K562 (cell line): ENCODE results near the gene RIC3. TPM values are rescaled to one million over a fixed set of nuclear protein-coding genes. Genes with fewer than 3 reads are reported as not detected.
A peak's percentile ranks its signal among the peaks of the same experiment; 100 is the strongest.

Experiments
- ATAC-seq: fragments of 200-7000 bp; cut with Tn5 transposase; 3 replicates; pipeline ENCODE4 v1.9.1; 2020; ENCODE audit warnings: moderate library complexity
- BruUV-seq: library from RNA; stranded (reverse); fragments of 400-500 nt; replicated peaks from 2 replicates; lab custom pipeline; 2021; lab: Mats Ljungman, UMichigan
- CTCF ChIA-PET: fragments of 300-600 bp; formaldehyde crosslinking; extraction: SDS; loops from one replicate; lab custom pipeline; 2021; ENCODE audit warnings: low intra/inter-chr PET ratio; lab: Yijun Ruan, JAX
- POLR2A ChIA-PET: fragments of 300-600, 350-650 bp; sonication (Branson Sonifier 250); formaldehyde crosslinking; extraction: SDS; loops from one replicate; lab custom pipeline; 2021; ENCODE audit warnings: antibody characterized with exemption, inconsistent platforms; lab: Yijun Ruan, JAX
- DNase-seq, 4 experiments: peaks; one replicate each; pipeline versions ENCODE4 v3.0.0 to v3.0.0-alpha.2; 2011 to 2018; ENCODE audit warnings: low spot score in 3 of 4, mixed read lengths in 3 of 4; ENCODE audit errors: extremely low read depth in 1 of 4
- FAIRE-seq: peaks from 2 replicates; lab custom pipeline; 2011; peaks lifted over from hg19 to GRCh38; lab: Jason Lieb, UNC
- H2AFZ ChIP-seq: 2 replicates; pipeline ENCODE4 v1.6.0; 2011; ENCODE audit warnings: low read depth, low read length, control low read depth, inconsistent platforms
- H3K27ac ChIP-seq: fragments of 200-600 bp; 3 replicates; pipeline ENCODE4 v1.8.0; 2011; ENCODE audit warnings: low read depth, mild to moderate bottlenecking, control low read depth, inconsistent platforms, low read length, moderate library complexity, mixed read lengths; ENCODE audit errors: extremely low read depth
- H3K27me3 ChIP-seq, 2 experiments: fragments of 300-600 bp in 1 of 2; 2 replicates in 1 of 2; 3 replicates in 1 of 2; pipeline versions ENCODE4 v1.6.0 to v1.8.0; 2011; ENCODE audit warnings: inconsistent platforms in 2 of 2, low read length in 2 of 2, mild to moderate bottlenecking in 1 of 2, mixed read lengths in 1 of 2, moderate library complexity in 1 of 2; ENCODE audit not compliant: control insufficient read depth in 2 of 2, insufficient read depth in 2 of 2
- H3K36me3 ChIP-seq: fragments of 300-600 bp; 3 replicates; pipeline ENCODE4 v1.8.0; 2011; ENCODE audit warnings: mild to moderate bottlenecking, low read length, inconsistent platforms; ENCODE audit not compliant: control insufficient read depth, insufficient read depth
- H3K4me1 ChIP-seq, 2 experiments: fragments of 200-600 bp in 1 of 2; replicated peaks in 1 of 2; 2 replicates in 1 of 2; 3 replicates in 1 of 2; pipeline versions ENCODE4 v1.5.1 to v1.8.0; 2011; ENCODE audit warnings: inconsistent platforms in 2 of 2, low read length in 2 of 2, mild to moderate bottlenecking in 1 of 2, mixed read lengths in 1 of 2, moderate library complexity in 1 of 2; ENCODE audit not compliant: control insufficient read depth in 2 of 2, insufficient read depth in 2 of 2
- H3K4me2 ChIP-seq: 2 replicates; pipeline ENCODE4 v1.6.1; 2011; ENCODE audit warnings: low read length, control low read depth, inconsistent platforms, mixed read lengths; ENCODE audit not compliant: insufficient read depth
- H3K4me3 ChIP-seq: fragments of 200-600 bp; sonication (generic), shearing (Covaris generic); 2 replicates; pipeline ENCODE4 v1.5.1; 2016; ENCODE audit warnings: control low read depth, inconsistent platforms
- H3K79me2 ChIP-seq: fragments of 200-600 bp; 3 replicates; pipeline ENCODE4 v1.8.0; 2011; ENCODE audit warnings: low read length, inconsistent platforms; ENCODE audit not compliant: control insufficient read depth, insufficient read depth
- H3K9ac ChIP-seq, 2 experiments: 2 replicates each; pipeline versions ENCODE4 v1.6.0 to v1.6.1; 2011; ENCODE audit warnings: low read depth in 2 of 2, low read length in 2 of 2, control low read depth in 1 of 2, inconsistent platforms in 1 of 2, mild to moderate bottlenecking in 1 of 2, mixed read lengths in 1 of 2; ENCODE audit not compliant: insufficient read depth in 1 of 2
- H3K9me1 ChIP-seq: one replicate; pipeline ENCODE4 v1.6.0; 2011; ENCODE audit warnings: inconsistent platforms, mild to moderate bottlenecking, low read length, moderate library complexity; ENCODE audit not compliant: control insufficient read depth, insufficient read depth
- H3K9me3 ChIP-seq: replicated peaks from 2 replicates; pipeline ENCODE4 v1.5.1; 2011; ENCODE audit warnings: low read depth, low read length, inconsistent platforms; ENCODE audit not compliant: control insufficient read depth, insufficient read depth
- H4K20me1 ChIP-seq: replicated peaks from 2 replicates; pipeline ENCODE4 v1.6.1; 2011; ENCODE audit warnings: low read length, inconsistent platforms, mixed read lengths; ENCODE audit not compliant: control insufficient read depth, insufficient read depth
- LARP7 ChIP-seq: fragments of 450-650 bp; IDR thresholded peaks from 2 replicates; pipeline ENCODE4 v1.6.1; 2016
- MIER1 ChIP-seq: fragments of 450-650 bp; IDR thresholded peaks from 2 replicates; pipeline ENCODE4 v1.6.1; 2016; ENCODE audit warnings: antibody characterized with exemption, mild to moderate bottlenecking, low read depth
- MTA2 ChIP-seq: fragments of 450-650 bp; IDR thresholded peaks from 2 replicates; pipeline ENCODE4 v1.6.1; 2016; ENCODE audit warnings: low read depth
- NCOA1 ChIP-seq: fragments of 450-650 bp; IDR thresholded peaks from 2 replicates; pipeline ENCODE4 v1.6.1; 2016; ENCODE audit warnings: low read depth
- PHF20 ChIP-seq: fragments of 450-650 bp; IDR thresholded peaks from 2 replicates; pipeline ENCODE4 v1.6.1; 2018; ENCODE audit not compliant: partially characterized antibody
- PRDM10 ChIP-seq: fragments of 450-650 bp; IDR thresholded peaks from 2 replicates; pipeline ENCODE4 v1.6.1; 2018; ENCODE audit not compliant: partially characterized antibody
- STAT5B ChIP-seq: fragments of 250-450 bp; sonication (Bioruptor Pico); IDR thresholded peaks from 2 replicates; pipeline ENCODE4 v1.8.0; 2021; ENCODE audit warnings: mild to moderate bottlenecking, inconsistent platforms
- ZNF121 ChIP-seq: sonication (generic); formaldehyde crosslinking; conservative IDR thresholded peaks from 2 replicates; pipeline ENCODE4 v1.8.0; 2022; ENCODE audit warnings: missing genetic modification reagents
- ZNF696 ChIP-seq: fragments of 250-450 bp; sonication (Bioruptor Pico); conservative IDR thresholded peaks from 2 replicates; pipeline ENCODE4 v1.4.0; 2020; ENCODE audit warnings: mild to moderate bottlenecking, moderate library complexity
- WGBS: fragments of 100-300 bp; shearing (Covaris generic); methylation state at CpG from one replicate; pipeline ENCODE4 v1.1.6; 2016; ENCODE audit warnings: low coverage, mixed read lengths; ENCODE audit not compliant: insufficient coverage; ENCODE audit errors: missing lambda C conversion rate; 5-methylcytosine and 5-hydroxymethylcytosine counted together
- in situ Hi-C: fragments of 300-500 bp; cut with MboI; formaldehyde crosslinking; loops from 4 replicates; pipeline ENCODE4 v1.15.0; 2018; ENCODE audit warnings: inconsistent platforms, mixed read lengths
- intact Hi-C: fragments of 100-400 bp; cut with micrococcal nuclease; formaldehyde crosslinking; loops from 2 replicates; pipeline ENCODE4 v1.14.2; 2022
- polyA plus RNA-seq, 8 experiments: library from polyadenylated mRNA; depleted of rRNA in 4 of 8; stranded (reverse) in 5 of 8; unstranded in 3 of 8; fragments of >200 nt; fragmentation: Nextera tagmentation in 2 of 8; fragmentation: Illumina TruSeq in 1 of 8; extraction: Ambion mirVana in 2 of 8; extraction: Trizol in 1 of 8; gene quantifications; 2 replicates each; pipeline versions ENCODE4 v1.2.1 to v1.2.3, GENCODE V29; 2011 to 2014; ENCODE audit warnings: inconsistent platforms in 1 of 8, missing spikeins in 1 of 8
- total RNA-seq, 7 experiments: library from RNA; depleted of rRNA in 6 of 7; stranded (reverse); fragments of >200 nt in 6 of 7; fragmentation: Illumina TruSeq in 2 of 7; extraction: Trizol in 2 of 7; gene quantifications; 2 replicates each; pipeline versions ENCODE4 v1.2.1 to v1.2.3, GENCODE V29; 2011 to 2021; ENCODE audit warnings: low replicate concordance in 1 of 7
- TF ChIP-seq, protein P1 (sequence below): fragments of 450-650 bp; IDR thresholded peaks from 2 replicates; pipeline ENCODE4 v1.7.1; 2018; ENCODE audit warnings: mild to moderate bottlenecking, low read depth; ENCODE audit not compliant: partially characterized antibody
- TF ChIP-seq, protein P2 (sequence below): sonication (generic); formaldehyde crosslinking; IDR thresholded peaks from 2 replicates; pipeline ENCODE4 v1.8.0; 2023; ENCODE audit warnings: missing genetic modification reagents, mild to moderate bottlenecking, borderline replicate concordance

RIC3 gene
- total and polyA plus RNA-seq, 9 of the 15 experiments (the other 6 are each of a cell fraction or from before 2014, with no cell fraction given) = 0.03 to 0.16 (median 0.05) TPM; not detected in 4

DNA sequence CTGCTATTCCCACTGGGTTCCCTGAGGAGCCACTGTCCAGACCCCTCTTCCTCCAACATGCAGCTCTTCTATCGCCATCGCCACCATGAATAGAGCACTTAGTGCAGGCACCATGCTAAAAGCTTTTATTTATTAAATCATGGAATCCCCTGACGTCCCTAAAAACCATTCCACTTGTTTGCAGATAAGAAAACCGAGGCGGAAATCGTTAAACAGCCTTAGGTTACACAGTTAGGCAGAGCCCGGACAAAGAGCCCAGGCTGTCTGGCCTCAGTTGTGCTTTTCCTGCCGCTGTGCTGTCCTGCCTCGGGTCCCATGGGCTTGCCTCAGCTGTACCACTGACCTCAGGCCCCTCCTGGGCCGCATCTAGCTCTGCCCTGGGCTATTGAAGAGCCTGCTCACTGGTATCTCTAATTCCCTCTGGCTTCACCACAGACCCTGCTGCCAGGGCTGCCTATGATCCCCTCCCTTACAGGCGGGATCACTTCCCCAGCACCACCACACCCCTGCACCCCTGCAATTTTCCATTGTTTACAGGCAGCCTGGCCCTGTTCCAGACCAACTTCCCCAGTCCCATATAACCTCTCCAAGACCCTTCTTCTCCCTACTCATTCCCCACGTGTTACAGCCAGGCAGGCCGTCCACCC is 100.8 kb downstream of the RIC3 start:
- POLR2A ChIA-PET = no interaction called here
- no TSS peak for BruUV-seq
- H2AFZ ChIP-seq = no peak overlapping the region
- in situ Hi-C loops = no loop called here
- no peak overlapping the region for H3K4me2 ChIP-seq
- DNase-seq (no peak), ATAC-seq (peak; percentile 16; the same call in 2 of the 3 replicates), FAIRE-seq (no peak)
- WGBS = under 1% methylated on average over 13 of the region's 13 CpGs
- H3K4me1 ChIP-seq = peaks cover 8 to 9% of the 10 kb centered on the region in 2 experiments; a peak in 2 of 5 replicates
- H3K4me3 ChIP-seq = no peak overlapping the region
- H3K79me2 ChIP-seq = no peaks in the 10 kb centered on the region
- no peak overlapping the region for H3K9ac ChIP-seq
- no peaks in the 10 kb centered on the region for H3K9me3 ChIP-seq
- peaks cover 16 to 66% of the 10 kb centered on the region in 2 experiments for H3K27me3 ChIP-seq
- intact Hi-C loops = no loop called here
- H4K20me1 ChIP-seq = peaks cover 8% of the 10 kb centered on the region
- CTCF ChIA-PET = no interaction called here
- no peaks in the 10 kb centered on the region for H3K36me3 ChIP-seq
- H3K27ac ChIP-seq = no peak overlapping the region
- no peaks in the 10 kb centered on the region for H3K9me1 ChIP-seq
- TF ChIP-seq PRDM10 = no peak
- TF ChIP-seq MIER1 = no peak
- TF ChIP-seq, protein P1, sequence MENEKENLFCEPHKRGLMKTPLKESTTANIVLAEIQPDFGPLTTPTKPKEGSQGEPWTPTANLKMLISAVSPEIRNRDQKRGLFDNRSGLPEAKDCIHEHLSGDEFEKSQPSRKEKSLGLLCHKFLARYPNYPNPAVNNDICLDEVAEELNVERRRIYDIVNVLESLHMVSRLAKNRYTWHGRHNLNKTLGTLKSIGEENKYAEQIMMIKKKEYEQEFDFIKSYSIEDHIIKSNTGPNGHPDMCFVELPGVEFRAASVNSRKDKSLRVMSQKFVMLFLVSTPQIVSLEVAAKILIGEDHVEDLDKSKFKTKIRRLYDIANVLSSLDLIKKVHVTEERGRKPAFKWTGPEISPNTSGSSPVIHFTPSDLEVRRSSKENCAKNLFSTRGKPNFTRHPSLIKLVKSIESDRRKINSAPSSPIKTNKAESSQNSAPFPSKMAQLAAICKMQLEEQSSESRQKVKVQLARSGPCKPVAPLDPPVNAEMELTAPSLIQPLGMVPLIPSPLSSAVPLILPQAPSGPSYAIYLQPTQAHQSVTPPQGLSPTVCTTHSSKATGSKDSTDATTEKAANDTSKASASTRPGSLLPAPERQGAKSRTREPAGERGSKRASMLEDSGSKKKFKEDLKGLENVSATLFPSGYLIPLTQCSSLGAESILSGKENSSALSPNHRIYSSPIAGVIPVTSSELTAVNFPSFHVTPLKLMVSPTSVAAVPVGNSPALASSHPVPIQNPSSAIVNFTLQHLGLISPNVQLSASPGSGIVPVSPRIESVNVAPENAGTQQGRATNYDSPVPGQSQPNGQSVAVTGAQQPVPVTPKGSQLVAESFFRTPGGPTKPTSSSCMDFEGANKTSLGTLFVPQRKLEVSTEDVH = no peak
- TF ChIP-seq NCOA1 = no peak
- no peak for TF ChIP-seq ZNF696
- TF ChIP-seq, protein P2, sequence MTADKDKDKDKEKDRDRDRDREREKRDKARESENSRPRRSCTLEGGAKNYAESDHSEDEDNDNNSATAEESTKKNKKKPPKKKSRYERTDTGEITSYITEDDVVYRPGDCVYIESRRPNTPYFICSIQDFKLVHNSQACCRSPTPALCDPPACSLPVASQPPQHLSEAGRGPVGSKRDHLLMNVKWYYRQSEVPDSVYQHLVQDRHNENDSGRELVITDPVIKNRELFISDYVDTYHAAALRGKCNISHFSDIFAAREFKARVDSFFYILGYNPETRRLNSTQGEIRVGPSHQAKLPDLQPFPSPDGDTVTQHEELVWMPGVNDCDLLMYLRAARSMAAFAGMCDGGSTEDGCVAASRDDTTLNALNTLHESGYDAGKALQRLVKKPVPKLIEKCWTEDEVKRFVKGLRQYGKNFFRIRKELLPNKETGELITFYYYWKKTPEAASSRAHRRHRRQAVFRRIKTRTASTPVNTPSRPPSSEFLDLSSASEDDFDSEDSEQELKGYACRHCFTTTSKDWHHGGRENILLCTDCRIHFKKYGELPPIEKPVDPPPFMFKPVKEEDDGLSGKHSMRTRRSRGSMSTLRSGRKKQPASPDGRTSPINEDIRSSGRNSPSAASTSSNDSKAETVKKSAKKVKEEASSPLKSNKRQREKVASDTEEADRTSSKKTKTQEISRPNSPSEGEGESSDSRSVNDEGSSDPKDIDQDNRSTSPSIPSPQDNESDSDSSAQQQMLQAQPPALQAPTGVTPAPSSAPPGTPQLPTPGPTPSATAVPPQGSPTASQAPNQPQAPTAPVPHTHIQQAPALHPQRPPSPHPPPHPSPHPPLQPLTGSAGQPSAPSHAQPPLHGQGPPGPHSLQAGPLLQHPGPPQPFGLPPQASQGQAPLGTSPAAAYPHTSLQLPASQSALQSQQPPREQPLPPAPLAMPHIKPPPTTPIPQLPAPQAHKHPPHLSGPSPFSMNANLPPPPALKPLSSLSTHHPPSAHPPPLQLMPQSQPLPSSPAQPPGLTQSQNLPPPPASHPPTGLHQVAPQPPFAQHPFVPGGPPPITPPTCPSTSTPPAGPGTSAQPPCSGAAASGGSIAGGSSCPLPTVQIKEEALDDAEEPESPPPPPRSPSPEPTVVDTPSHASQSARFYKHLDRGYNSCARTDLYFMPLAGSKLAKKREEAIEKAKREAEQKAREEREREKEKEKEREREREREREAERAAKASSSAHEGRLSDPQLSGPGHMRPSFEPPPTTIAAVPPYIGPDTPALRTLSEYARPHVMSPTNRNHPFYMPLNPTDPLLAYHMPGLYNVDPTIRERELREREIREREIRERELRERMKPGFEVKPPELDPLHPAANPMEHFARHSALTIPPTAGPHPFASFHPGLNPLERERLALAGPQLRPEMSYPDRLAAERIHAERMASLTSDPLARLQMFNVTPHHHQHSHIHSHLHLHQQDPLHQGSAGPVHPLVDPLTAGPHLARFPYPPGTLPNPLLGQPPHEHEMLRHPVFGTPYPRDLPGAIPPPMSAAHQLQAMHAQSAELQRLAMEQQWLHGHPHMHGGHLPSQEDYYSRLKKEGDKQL (CRISPR knock-in tag) = no peak
- TF ChIP-seq PHF20 = no peak
- TF ChIP-seq LARP7 = no peak
- no peak for TF ChIP-seq MTA2
- no peak for TF ChIP-seq STAT5B (CRISPR knock-in tag)
- no peak for TF ChIP-seq ZNF121
